ENCODE results near the gene COX14.

- TF ChIP-seq POLR2AphosphoS5 (IDR thresholded peaks at IDR 0.05; ENCODE audit: low read depth, low read length) (no peak), POLR2A (IDR thresholded peaks at IDR 0.05; ENCODE audit: low read depth, low read length) (no peak), TAF1 (IDR thresholded peaks at IDR 0.05; ENCODE audit: borderline replicate concordance, low read depth, low read length) (no peak)
These were observed 26.4 kb upstream of the COX14 start for GRCh38 chr12:50085615-50086072.
